ENCODE measurements around the gene CRADD.

The CRADD gene

DNA sequence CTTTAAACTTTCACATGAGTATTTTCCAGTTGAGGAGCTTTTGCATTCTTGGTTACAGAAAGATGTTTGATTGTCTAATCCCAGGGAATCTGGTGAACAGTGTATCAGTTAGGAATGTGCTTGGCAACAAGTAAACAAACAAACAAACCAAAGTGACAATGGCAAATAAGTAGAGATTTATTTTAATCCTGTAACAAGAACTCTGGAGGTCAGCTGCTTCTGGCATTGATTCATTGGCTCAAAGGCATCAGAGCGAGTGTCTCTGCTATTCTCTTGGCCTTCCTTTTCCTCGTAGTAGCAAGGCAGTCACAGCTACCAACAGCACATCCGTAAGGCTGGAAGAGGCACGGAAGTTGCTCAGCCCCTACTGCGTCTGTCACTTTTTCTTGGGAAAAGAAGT lies 37.2 kb downstream of the CRADD start:
- no peaks in the 10 kb centered on the region; the same call in 1 of the 2 replicates for H3K9me3 ChIP-seq (ENCODE audit: low read depth, low read length)
- no peak for TF ChIP-seq EZH2 (IDR thresholded peaks at IDR 0.05)
- no peak for TF ChIP-seq POLR2AphosphoS5 (IDR thresholded peaks at IDR 0.05; ENCODE audit: borderline replicate concordance, low read depth, low read length)
- no peak for TF ChIP-seq FOXP2 (optimal IDR thresholded peaks at IDR 0.05; ENCODE audit: control extremely low read depth, extremely low read length, insufficient read depth)
- DNase-seq (ENCODE audit: low read depth, low spot score) = no peak
- H3K9ac ChIP-seq (ENCODE audit: insufficient read length) = no peak overlapping the region
- H3K27ac ChIP-seq = no peak overlapping the region
- no peak overlapping the region for H3K4me3 ChIP-seq
- no peaks in the 10 kb centered on the region for H3K36me3 ChIP-seq (ENCODE audit: insufficient read depth, low read length)

DNA sequence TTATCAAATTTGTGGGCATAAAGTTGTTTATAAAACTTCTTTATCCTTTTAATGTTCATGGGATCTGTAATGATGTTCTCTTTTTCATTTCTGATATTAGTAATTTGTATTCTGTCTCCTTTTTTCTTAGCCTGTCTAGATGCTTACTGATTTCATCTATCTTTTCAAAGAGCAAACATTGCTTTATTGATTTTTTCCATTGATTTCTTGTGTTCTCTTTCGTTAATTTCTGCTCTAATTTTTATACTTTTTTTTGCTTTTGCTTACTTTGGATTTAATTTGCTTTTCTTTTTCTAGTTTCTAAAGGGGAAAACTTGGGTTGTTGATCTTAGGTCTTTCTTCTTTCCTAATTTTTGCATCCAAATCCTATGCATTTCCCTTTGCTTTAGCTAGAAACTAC lies 42.5 kb downstream of the CRADD start:
- no peak for DNase-seq (ENCODE audit: low read depth, low spot score)
- Histone ChIP-seq H3K4me3 (no peak overlapping the region), H3K9me3 (ENCODE audit: low read depth, low read length) (no peaks in the 10 kb centered on the region), H3K9ac (ENCODE audit: insufficient read length) (no peak overlapping the region), H3K36me3 (ENCODE audit: insufficient read depth, low read length) (no peaks in the 10 kb centered on the region), H3K27ac (no peak overlapping the region)
- TF ChIP-seq EZH2 (IDR thresholded peaks at IDR 0.05) (no peak), POLR2AphosphoS5 (IDR thresholded peaks at IDR 0.05; ENCODE audit: borderline replicate concordance, low read depth, low read length) (no peak), FOXP2 (optimal IDR thresholded peaks at IDR 0.05; ENCODE audit: control extremely low read depth, extremely low read length, insufficient read depth) (no peak)

DNA sequence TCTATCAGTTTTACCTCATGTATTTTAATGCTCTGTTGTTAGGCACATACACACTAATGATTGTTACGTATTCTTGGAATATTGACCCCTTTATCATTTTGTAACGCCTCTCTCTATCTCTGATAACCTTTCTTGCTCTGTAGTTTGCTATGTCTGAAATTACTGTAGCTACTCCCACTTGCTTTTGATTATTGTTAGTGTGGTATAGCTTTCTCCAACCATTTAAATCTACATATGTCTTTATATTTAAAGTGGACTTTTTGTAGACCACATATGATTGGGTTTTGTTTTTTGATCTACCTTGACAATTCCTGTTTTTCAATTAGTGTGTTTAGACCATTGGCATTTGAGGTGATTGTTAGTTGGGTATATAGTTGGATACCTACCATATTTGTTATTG lies 43.4 kb downstream of the CRADD start:
- H3K36me3 ChIP-seq (ENCODE audit: insufficient read depth, low read length) = no peaks in the 10 kb centered on the region
- H3K9ac ChIP-seq (ENCODE audit: insufficient read length) = no peak overlapping the region
- TF ChIP-seq POLR2AphosphoS5 (IDR thresholded peaks at IDR 0.05; ENCODE audit: borderline replicate concordance, low read depth, low read length) (no peak), FOXP2 (optimal IDR thresholded peaks at IDR 0.05; ENCODE audit: control extremely low read depth, extremely low read length, insufficient read depth) (no peak), EZH2 (IDR thresholded peaks at IDR 0.05) (no peak)
- H3K9me3 ChIP-seq (ENCODE audit: low read depth, low read length) = no peaks in the 10 kb centered on the region
- H3K4me3 ChIP-seq = no peak overlapping the region
- no peak overlapping the region for H3K27ac ChIP-seq
- no peak for DNase-seq (ENCODE audit: low read depth, low spot score)

DNA sequence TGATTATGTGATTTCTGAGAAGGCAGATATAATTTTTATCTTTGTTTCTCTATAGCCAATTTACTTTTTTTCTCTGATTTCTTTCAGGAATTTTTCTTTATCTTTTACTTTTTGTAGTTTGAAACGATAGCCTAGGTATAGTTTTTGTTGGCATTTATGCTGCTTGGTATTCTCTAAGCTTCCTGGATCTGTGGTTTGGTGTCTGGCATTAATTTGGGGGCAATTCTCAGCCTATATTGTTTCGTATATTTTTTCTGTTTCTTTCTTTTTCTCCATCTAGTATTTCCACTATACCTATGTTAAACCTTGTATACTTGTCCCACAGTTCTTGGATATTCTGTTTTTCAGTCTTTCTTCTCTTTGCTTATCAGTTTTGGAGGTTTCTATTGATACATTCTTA lies 45.0 kb downstream of the CRADD start:
- H3K4me3 ChIP-seq = no peak overlapping the region
- H3K36me3 ChIP-seq (ENCODE audit: insufficient read depth, low read length) = no peaks in the 10 kb centered on the region
- H3K9me3 ChIP-seq (ENCODE audit: low read depth, low read length) = no peaks in the 10 kb centered on the region
- no peak overlapping the region for H3K27ac ChIP-seq
- no peak overlapping the region for H3K9ac ChIP-seq (ENCODE audit: insufficient read length)
- no peak for TF ChIP-seq EZH2 (IDR thresholded peaks at IDR 0.05)
- no peak for TF ChIP-seq POLR2AphosphoS5 (IDR thresholded peaks at IDR 0.05; ENCODE audit: borderline replicate concordance, low read depth, low read length)
- TF ChIP-seq FOXP2 (optimal IDR thresholded peaks at IDR 0.05; ENCODE audit: control extremely low read depth, extremely low read length, insufficient read depth) = no peak
- DNase-seq (ENCODE audit: low read depth, low spot score) = no peak

DNA sequence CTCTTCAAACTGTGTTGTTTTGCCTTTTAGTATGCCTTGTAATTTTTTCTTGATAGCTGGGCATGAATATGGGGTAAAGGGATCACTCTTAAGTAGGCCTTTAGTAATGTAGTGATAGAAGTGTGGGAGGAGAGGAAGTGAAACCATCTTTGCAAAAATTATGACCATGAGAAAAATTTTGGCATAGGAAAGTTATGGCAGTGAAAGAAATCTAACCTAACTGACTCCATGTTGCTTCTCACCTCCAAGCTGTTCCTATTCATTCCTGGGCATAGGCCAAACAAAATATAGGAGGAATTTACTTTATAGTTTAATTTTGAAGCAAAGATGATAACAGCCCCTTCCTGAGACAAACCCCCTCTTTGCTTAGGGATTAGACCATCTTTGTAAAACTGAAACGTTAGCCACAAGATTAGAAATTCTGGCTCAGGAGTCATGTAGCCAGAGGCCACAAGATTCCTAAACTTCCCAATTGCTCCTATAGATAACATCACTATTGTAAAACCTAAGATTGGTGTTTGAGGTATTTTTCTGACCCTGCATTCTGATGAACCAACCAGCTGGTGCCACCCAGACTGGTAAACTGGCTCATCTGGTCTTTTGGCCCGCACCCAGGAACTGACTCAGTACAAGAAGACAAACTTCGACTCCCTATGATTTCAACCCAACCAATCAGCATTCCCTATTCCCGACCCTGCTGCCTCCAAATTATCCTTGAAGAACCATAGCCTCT lies 45.8 kb downstream of the CRADD start:
- Histone ChIP-seq H3K36me3 (ENCODE audit: insufficient read depth, low read length) (no peaks in the 10 kb centered on the region), H3K4me3 (no peak overlapping the region), H3K9ac (ENCODE audit: insufficient read length) (no peak overlapping the region), H3K27ac (no peak overlapping the region), H3K9me3 (ENCODE audit: low read depth, low read length) (no peaks in the 10 kb centered on the region)
- DNase-seq (ENCODE audit: low read depth, low spot score) = no peak
- no peak for TF ChIP-seq EZH2 (IDR thresholded peaks at IDR 0.05)
- no peak for TF ChIP-seq POLR2AphosphoS5 (IDR thresholded peaks at IDR 0.05; ENCODE audit: borderline replicate concordance, low read depth, low read length)
- TF ChIP-seq FOXP2 (optimal IDR thresholded peaks at IDR 0.05; ENCODE audit: control extremely low read depth, extremely low read length, insufficient read depth) = no peak

GRCh38 chr12:93723568-93723930 lies 46.4 kb downstream of the CRADD start:
- TF ChIP-seq EZH2 (IDR thresholded peaks at IDR 0.05) (no peak), POLR2AphosphoS5 (IDR thresholded peaks at IDR 0.05; ENCODE audit: borderline replicate concordance, low read depth, low read length) (no peak), FOXP2 (optimal IDR thresholded peaks at IDR 0.05; ENCODE audit: control extremely low read depth, extremely low read length, insufficient read depth) (no peak)
- H3K9ac ChIP-seq (ENCODE audit: insufficient read length) = no peak overlapping the region
- DNase-seq (ENCODE audit: low read depth, low spot score) = no peak
- H3K36me3 ChIP-seq (ENCODE audit: insufficient read depth, low read length) = no peaks in the 10 kb centered on the region
- no peaks in the 10 kb centered on the region for H3K9me3 ChIP-seq (ENCODE audit: low read depth, low read length)
- no peak overlapping the region for H3K27ac ChIP-seq
- no peak overlapping the region for H3K4me3 ChIP-seq

GRCh38 chr12:93725531-93725930 lies 48.4 kb downstream of the CRADD start:
- H3K4me3 ChIP-seq = no peak overlapping the region
- H3K9ac ChIP-seq (ENCODE audit: insufficient read length) = no peak overlapping the region
- no peak overlapping the region for H3K27ac ChIP-seq
- TF ChIP-seq EZH2 (IDR thresholded peaks at IDR 0.05) = no peak
- TF ChIP-seq POLR2AphosphoS5 (IDR thresholded peaks at IDR 0.05; ENCODE audit: borderline replicate concordance, low read depth, low read length) = no peak
- no peak for TF ChIP-seq FOXP2 (optimal IDR thresholded peaks at IDR 0.05; ENCODE audit: control extremely low read depth, extremely low read length, insufficient read depth)
- DNase-seq (ENCODE audit: low read depth, low spot score) = no peak
- H3K36me3 ChIP-seq (ENCODE audit: insufficient read depth, low read length) = no peaks in the 10 kb centered on the region
- H3K9me3 ChIP-seq (ENCODE audit: low read depth, low read length) = no peaks in the 10 kb centered on the region

- Histone ChIP-seq H3K9me3 (ENCODE audit: low read depth, low read length) (no peaks in the 10 kb centered on the region), H3K27ac (no peak overlapping the region), H3K9ac (ENCODE audit: insufficient read length) (no peak overlapping the region), H3K4me3 (no peak overlapping the region), H3K36me3 (ENCODE audit: insufficient read depth, low read length) (no peaks in the 10 kb centered on the region)
- no peak for TF ChIP-seq POLR2AphosphoS5 (IDR thresholded peaks at IDR 0.05; ENCODE audit: borderline replicate concordance, low read depth, low read length)
- no peak for TF ChIP-seq FOXP2 (optimal IDR thresholded peaks at IDR 0.05; ENCODE audit: control extremely low read depth, extremely low read length, insufficient read depth)
- TF ChIP-seq EZH2 (IDR thresholded peaks at IDR 0.05) = no peak
- no peak for DNase-seq (ENCODE audit: low read depth, low spot score)
Measured at GRCh38 chr12:93727195-93727811, 50.1 kb downstream of the CRADD start.
